Left ventricle myocardium superior (tissue), 1 donor: ENCODE data around the gene B3GNT5. TPM values are rescaled to one million over a fixed set of nuclear protein-coding genes. Genes with fewer than 3 reads are reported as not detected.

ENCODE experiments used
- ATAC-seq: fragments of 200-7000 bp; cut with Tn5 transposase; one replicate; pipeline ENCODE4 v1.9.1; 2020; ENCODE audit warnings: mild to moderate bottlenecking, moderate library complexity
- DNase-seq: peaks from one replicate; pipeline ENCODE4 v3.0.0-alpha.2; 2020
- intact Hi-C: fragments of 100-400 bp; cut with micrococcal nuclease; formaldehyde crosslinking; loops from one replicate; pipeline ENCODE4 v1.11.0; 2022
- total RNA-seq: library from RNA; stranded (reverse); fragmentation: NEBNext Ultra II Directional; extraction: Animal tissue kit (Norgen Biotek cat#: 25700); gene quantifications from one replicate; pipeline ENCODE4 v1.2.1, GENCODE V29; 2021
- donor health status: DM: no; HTN: yes; CAD: no; lungs with severe emphysema.

Gene B3GNT5
- total RNA-seq, 1 donor from 2014 or later, result 2.1 TPM

DNA sequence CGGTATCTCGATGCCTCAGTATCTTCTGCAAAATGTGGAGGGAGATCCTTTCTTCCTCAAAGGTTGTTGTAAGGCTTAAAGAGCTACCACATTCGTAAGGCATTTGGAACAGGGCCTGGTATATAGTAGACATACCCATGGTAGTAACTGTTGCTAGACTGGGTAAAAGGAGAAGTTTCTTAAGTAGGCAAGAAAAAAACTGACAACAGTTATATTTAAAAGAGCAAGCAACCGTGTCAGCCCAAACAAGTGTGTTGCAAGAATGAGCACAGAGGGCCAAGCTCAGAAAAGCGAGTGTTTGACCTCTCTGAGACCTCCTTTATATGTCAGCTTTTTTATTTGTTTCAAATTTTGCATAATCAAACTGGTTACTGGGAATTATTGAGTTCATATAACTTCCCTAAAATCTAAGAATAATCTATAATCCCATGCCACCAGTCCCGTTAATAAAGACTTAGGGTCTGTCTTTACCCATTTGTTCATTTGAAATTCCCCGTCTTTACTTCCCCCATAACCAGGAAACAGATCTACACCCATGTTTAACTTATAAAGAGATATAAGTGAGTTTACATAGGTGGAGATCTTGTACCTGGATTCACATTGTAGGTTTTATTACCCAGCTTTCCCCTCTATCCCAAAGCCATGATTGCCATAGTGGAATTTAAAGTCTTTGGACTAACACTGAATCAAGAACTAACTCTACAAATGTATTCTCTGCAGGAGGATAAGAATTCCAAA lies 7.3 kb downstream of the B3GNT5 start:
- intact Hi-C loops, result no loop called here
- DNase-seq (no peak), ATAC-seq (peak; percentile 67)

DNA sequence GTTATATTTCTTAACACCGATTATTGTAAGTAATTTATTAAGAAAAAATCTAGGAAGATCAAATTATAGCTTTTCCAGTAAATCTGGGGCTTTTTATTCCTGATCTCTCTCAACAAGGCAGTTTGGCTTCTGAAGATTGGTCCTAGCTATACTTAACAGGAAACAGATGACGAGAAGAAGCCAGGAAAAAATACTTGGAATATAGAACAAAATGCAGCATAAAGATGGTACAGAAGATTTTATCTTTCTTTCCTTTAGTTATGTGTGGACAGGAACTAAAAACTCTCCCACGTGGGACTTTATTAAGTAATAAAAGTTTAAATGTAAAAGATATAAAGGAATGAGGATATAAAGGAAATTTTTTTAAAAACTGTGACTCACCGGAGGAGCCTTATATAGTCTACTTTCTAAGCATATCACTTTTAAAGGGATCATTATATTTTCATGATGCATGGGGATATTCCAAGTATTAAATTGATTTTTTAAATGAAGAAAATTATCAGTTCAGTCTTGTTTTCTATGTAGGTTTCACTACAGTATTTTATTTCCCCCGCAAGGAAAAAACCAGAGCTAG lies 8.2 kb downstream of the B3GNT5 start:
- intact Hi-C loops, result no loop called here
- ATAC-seq, result no peak

DNA sequence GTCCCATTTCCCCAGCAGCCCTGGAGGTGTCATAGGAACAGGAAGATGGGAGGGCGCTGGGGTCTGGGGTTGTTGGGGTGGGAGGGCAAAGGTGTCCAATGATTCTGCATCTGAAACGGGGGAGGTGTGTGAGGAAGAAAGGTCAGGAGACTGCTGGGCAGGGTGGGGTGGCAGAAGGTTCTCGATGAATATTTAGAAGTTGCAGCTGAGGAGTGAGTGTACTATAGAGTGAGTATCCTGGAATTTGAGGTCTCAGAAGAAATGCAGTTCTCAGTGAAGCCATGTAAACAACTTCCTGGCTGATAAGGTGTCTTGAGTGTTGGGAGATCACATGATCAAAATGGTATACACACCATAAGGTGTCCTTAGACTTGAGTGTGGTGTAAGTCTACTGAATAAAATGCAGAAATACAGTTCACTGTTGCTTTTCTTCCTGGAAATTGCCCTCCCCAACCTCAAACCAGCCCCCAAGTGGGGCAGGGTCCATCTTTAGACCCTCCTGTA lies 9.9 kb downstream of the B3GNT5 start:
- ATAC-seq (no peak), DNase-seq (no peak)
- intact Hi-C loops, result no loop called here

More for the DNA sequence above, 8.2 kb downstream of the B3GNT5 start:
- no peak for DNase-seq

DNA sequence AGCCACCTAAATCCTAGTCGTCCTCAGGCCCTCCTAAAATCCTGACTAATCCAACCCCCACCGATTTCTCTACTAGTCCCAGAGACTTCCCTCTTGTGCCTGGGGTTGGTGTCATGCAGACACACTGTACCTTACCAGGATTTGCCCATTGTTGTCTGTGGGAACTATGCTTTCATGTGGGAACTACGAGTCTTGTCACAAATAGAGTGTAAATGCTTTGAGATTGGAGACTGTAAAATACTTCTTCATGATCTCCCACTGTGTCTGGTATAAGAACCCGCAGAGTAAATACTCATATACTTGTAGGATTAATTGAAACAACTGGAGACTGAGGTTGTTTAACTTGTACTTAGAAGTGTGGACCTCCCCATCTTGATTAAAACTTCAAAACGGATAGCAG lies 11.2 kb downstream of the B3GNT5 start:
- intact Hi-C loops, result no loop called here
- DNase-seq, result no peak
- no peak for ATAC-seq

GRCh38 chr3:183265157-183265642 lies 12.1 kb downstream of the B3GNT5 start:
- ATAC-seq (peak; percentile 76), DNase-seq (peak; percentile 44)
- intact Hi-C loops, result no loop called here

DNA sequence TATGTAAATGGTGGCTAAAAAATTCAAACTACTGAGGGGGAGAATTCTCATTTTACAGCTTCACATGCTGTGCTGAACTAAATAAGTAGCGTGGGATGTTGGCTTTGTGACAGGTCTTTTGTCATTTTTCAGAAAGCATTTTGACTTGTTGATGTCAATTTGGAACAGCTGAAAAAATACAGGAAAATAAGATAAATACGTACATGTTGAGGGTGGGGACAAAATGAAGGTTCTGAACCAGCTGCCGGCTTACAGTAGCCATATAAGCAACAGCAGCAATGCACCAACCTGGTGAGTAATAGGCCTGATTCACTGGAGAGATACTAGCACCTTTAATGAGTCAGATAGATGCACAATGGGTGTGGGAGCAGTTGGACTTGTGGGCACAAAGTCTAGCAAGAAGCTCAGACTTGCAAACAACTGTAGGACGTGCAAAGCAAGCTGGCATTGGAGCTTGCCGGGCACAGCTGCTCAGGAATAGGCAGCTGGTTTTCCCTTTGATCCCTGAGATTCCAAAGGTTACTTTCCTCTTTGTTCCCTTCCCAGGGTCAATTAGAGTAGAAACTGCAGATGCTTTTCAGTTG lies 12.9 kb downstream of the B3GNT5 start:
- intact Hi-C loops, result no loop called here
- ATAC-seq (no peak), DNase-seq (no peak)

- intact Hi-C loops, result no loop called here
- ATAC-seq, result no peak
- no peak for DNase-seq
Observed at GRCh38 chr3:183266454-183266853, 13.4 kb downstream of the B3GNT5 start.

GRCh38 chr3:183267140-183267539 lies 14.1 kb downstream of the B3GNT5 start:
- no peak for DNase-seq
- intact Hi-C loops, result no loop called here
- ATAC-seq, result no peak

GRCh38 chr3:183268366-183268765 lies 15.3 kb downstream of the B3GNT5 start:
- ATAC-seq, result no peak
- intact Hi-C loops, result no loop called here
- no peak for DNase-seq

GRCh38 chr3:183269345-183269744 lies 16.3 kb downstream of the B3GNT5 start:
- intact Hi-C loops, result no loop called here
- DNase-seq, result no peak
- no peak for ATAC-seq

DNA sequence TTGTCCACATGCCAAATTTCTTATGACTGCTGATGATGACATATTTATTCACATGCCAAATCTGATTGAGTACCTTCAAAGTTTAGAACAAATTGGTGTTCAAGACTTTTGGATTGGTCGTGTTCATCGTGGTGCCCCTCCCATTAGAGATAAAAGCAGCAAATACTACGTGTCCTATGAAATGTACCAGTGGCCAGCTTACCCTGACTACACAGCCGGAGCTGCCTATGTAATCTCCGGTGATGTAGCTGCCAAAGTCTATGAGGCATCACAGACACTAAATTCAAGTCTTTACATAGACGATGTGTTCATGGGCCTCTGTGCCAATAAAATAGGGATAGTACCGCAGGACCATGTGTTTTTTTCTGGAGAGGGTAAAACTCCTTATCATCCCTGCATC lies 17.3 kb downstream of the B3GNT5 start:
- intact Hi-C loops, result no loop called here
- ATAC-seq (no peak), DNase-seq (no peak)

DNA sequence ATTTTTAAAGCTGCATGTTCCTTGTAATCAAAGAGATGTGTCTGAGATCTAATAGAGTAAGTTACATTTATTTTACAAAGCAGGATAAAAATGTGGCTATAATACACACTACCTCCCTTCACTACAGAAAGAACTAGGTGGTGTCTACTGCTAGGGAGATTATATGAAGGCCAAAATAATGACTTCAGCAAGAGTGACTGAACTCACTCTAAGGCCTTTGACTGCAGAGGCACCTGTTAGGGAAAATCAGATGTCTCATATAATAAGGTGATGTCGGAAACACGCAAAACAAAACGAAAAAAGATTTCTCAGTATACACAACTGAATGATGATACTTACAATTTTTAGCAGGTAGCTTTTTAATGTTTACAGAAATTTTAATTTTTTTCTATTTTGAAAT lies 19.1 kb downstream of the B3GNT5 start:
- ATAC-seq, result no peak
- no peak for DNase-seq
- intact Hi-C loops, result no loop called here

DNA sequence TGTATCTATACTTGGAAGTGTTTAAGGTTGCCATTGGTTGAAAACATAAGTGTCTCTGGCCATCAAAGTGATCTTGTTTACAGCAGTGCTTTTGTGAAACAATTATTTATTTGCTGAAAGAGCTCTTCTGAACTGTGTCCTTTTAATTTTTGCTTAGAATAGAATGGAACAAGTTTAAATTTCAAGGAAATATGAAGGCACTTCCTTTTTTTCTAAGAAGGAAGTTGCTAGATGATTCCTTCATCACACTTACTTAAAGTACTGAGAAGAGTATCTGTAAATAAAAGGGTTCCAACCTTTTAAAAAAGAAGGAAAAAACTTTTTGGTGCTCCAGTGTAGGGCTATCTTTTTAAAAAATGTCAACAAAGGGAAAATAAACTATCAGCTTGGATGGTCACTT lies 19.7 kb downstream of the B3GNT5 start:
- intact Hi-C loops, result no loop called here
- no peak for DNase-seq
- ATAC-seq, result no peak

DNA sequence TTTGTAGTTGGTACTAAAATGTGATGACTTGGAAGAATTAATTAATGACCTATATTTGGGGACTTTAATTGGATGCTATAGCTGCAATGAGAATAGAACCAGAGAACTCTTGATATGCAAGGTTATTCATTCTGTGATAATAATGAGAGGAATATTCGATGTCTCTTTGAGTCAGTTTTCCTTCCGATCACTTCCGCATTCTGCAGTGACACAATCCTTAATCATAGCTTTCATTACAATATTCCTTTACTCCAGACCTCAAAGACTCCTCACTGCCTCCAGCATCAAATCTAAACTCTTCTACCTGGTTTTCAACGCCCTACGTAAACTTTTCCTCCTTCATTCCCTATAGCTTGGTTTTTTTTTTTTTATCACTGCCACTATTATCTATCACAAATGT lies 21.6 kb downstream of the B3GNT5 start:
- DNase-seq (no peak), ATAC-seq (no peak)
- intact Hi-C loops, result no loop called here

DNA sequence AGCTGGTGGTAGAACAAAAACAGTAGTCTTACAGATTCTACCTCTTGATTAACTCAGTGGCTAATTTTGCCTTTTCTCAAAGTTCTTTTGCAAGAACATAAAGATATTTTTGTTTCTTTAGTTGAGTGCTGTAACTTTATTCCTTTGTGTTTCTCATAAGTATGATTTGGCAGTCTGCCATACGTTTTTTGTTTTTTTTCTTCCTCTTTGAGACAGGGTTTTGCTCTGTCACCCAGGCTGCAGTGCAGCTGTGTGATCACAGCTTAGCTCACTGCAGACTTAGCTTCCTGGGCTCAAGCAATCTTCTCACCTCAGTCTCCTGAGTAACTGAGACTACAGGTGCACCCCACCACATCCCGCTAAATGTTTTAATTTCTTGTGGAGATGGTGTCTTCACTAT lies 22.4 kb downstream of the B3GNT5 start:
- no peak for DNase-seq
- intact Hi-C loops, result no loop called here
- ATAC-seq, result peak; percentile 56

- intact Hi-C loops, result no loop called here
- ATAC-seq (no peak), DNase-seq (no peak)
Observed at GRCh38 chr3:183275937-183276336, 22.9 kb downstream of the B3GNT5 start.

GRCh38 chr3:183277260-183277659 lies 24.2 kb downstream of the B3GNT5 start:
- DNase-seq (no peak), ATAC-seq (no peak)
- intact Hi-C loops, result no loop called here

GRCh38 chr3:183278479-183279088 lies 25.5 kb downstream of the B3GNT5 start:
- intact Hi-C loops, result no loop called here
- no peak for ATAC-seq

DNA sequence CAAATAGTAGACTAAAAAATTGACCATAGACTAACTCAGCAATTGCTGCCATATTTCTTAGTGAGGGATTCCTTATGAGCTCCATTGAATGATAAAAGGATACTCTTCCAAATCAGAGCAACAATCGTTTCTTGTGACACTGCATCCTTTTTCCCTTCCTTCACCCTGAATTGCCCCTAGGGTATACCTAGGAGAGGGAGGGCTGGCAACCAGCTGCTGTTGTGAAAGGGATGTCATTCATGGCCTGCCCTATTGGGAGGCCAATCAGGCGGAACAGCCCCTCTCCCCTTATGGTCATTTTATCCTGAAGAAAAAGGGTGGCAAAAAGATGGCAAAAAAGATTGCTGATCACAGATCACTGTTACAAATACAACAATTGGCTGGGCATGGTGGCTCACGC lies 26.3 kb downstream of the B3GNT5 start:
- no peak for ATAC-seq
- DNase-seq, result no peak
- intact Hi-C loops, result no loop called here

More at GRCh38 chr3:183278479-183279088, 25.5 kb downstream of the B3GNT5 start:
- DNase-seq, result no peak

GRCh38 chr3:183281126-183281797 lies 28.2 kb downstream of the B3GNT5 start:
- DNase-seq, result no peak
- intact Hi-C loops, result no loop called here

More at GRCh38 chr3:183281126-183281797, 28.2 kb downstream of the B3GNT5 start:
- ATAC-seq, result no peak
